Neuron (in vitro differentiated cells): ENCODE data around the gene DOK4.

Experiments used
- H2AFZ ChIP-seq: one replicate; pipeline ENCODE4 v1.6.1; 2013; ENCODE audit warnings: low read depth, mild to moderate bottlenecking, inconsistent platforms, low read length, moderate library complexity
- H3K27me3 ChIP-seq: one replicate; pipeline ENCODE4 v1.6.1; 2013; ENCODE audit warnings: low read length; ENCODE audit not compliant: insufficient read depth
- H3K36me3 ChIP-seq: one replicate; pipeline ENCODE4 v1.6.1; 2013; ENCODE audit warnings: low read length; ENCODE audit not compliant: insufficient read depth
- H3K4me1 ChIP-seq: one replicate; pipeline ENCODE4 v1.6.1; 2013; ENCODE audit warnings: low read length; ENCODE audit not compliant: insufficient read depth
- H3K4me3 ChIP-seq: 2 replicates; pipeline ENCODE4 v1.5.1; 2013; ENCODE audit warnings: mild to moderate bottlenecking, low read length, moderate library complexity
- H3K9me3 ChIP-seq: one replicate; pipeline ENCODE4 v1.6.1; 2013; ENCODE audit warnings: low read length

Gene DOK4

GRCh38 chr16:57514791-57515600 lies 28.7 kb upstream of the DOK4 start:
- no peak overlapping the region for H3K4me3 ChIP-seq
- no peaks in the 10 kb centered on the region for H3K4me1 ChIP-seq
- H2AFZ ChIP-seq, result no peak overlapping the region
- H3K9me3 ChIP-seq, result no peaks in the 10 kb centered on the region
- H3K36me3 ChIP-seq, result no peaks in the 10 kb centered on the region
- no peaks in the 10 kb centered on the region for H3K27me3 ChIP-seq

GRCh38 chr16:57514371-57514770 lies 28.1 kb upstream of the DOK4 start:
- Histone ChIP-seq H3K9me3 (no peaks in the 10 kb centered on the region), H3K27me3 (no peaks in the 10 kb centered on the region), H3K4me1 (no peaks in the 10 kb centered on the region), H2AFZ (no peak overlapping the region), H3K4me3 (no peak overlapping the region), H3K36me3 (no peaks in the 10 kb centered on the region)

DNA sequence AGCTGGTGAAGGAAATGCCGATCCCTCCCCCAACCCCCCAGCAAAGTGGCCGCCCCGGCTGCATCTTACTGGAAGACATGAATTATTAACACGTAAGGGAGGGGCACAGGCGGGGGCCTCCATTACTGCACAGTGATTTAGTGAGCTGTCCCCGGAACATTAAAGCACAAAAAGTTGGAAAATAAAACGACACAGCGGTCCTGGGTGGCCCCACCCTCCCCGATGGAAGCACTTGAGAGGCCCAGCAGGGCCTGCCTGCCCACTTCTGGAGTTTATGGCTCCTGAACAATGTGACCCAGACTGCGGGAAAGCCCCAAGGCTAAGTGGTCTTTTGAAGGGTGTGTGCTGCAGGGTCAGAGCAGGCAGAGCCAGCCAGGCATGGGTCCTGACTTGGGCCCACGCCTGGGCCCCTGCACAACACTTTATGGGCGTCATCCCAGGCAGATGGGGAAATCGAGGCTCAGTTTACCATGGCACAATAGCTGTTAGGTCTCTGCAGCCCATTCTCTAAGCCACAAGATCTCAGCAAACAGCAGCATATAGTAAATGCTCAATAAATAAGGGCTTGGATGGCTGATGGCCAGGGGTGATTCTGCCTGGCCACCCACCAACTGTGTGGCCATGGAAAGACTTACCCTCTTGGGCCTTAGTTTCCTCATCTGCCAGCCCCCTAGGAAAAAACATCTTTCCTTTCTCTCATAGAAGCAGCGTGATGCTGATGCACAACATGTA lies 27.2 kb upstream of the DOK4 start:
- H3K9me3 ChIP-seq, result no peaks in the 10 kb centered on the region
- no peaks in the 10 kb centered on the region for H3K27me3 ChIP-seq
- no peak overlapping the region for H2AFZ ChIP-seq
- no peaks in the 10 kb centered on the region for H3K36me3 ChIP-seq
- H3K4me3 ChIP-seq, result no peak overlapping the region
- no peaks in the 10 kb centered on the region for H3K4me1 ChIP-seq

DNA sequence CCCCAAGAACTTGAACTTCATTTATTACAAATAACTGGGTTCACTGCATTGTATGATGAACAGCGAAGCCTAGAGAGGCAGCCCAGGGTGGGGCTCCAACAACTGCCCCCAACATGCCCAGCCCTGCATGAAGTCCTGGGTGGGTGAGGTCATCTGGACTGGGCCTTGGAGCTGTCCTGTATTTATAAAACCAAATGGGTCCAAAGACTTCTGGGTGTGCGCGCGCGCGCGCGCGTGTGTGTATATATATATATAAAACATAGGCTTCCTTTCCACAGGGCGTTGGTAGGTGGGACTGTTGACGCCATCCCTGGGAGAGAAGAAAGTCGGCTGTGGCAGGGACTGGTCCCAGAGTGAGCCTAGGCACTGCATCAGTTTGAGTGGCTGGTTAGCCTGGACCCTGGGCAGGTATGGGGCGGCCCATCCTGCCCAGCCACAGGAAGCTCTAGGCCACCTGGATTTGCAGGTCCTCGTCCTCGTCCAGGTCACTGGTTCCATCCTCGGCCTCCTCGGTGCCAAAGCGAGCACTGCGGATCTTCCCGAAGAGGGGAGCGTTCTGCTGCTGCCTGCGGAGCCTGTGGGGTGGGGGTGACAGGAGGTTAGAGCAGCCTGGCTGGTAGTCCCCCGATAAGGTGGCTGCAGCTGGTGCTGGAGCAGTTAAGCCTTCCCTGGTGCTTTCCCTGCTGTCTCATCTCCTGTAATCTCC lies 26.2 kb upstream of the DOK4 start:
- Histone ChIP-seq H3K27me3 (no peaks in the 10 kb centered on the region), H3K9me3 (no peaks in the 10 kb centered on the region), H3K4me1 (no peaks in the 10 kb centered on the region), H3K36me3 (no peaks in the 10 kb centered on the region), H2AFZ (no peak overlapping the region), H3K4me3 (no peak overlapping the region)

DNA sequence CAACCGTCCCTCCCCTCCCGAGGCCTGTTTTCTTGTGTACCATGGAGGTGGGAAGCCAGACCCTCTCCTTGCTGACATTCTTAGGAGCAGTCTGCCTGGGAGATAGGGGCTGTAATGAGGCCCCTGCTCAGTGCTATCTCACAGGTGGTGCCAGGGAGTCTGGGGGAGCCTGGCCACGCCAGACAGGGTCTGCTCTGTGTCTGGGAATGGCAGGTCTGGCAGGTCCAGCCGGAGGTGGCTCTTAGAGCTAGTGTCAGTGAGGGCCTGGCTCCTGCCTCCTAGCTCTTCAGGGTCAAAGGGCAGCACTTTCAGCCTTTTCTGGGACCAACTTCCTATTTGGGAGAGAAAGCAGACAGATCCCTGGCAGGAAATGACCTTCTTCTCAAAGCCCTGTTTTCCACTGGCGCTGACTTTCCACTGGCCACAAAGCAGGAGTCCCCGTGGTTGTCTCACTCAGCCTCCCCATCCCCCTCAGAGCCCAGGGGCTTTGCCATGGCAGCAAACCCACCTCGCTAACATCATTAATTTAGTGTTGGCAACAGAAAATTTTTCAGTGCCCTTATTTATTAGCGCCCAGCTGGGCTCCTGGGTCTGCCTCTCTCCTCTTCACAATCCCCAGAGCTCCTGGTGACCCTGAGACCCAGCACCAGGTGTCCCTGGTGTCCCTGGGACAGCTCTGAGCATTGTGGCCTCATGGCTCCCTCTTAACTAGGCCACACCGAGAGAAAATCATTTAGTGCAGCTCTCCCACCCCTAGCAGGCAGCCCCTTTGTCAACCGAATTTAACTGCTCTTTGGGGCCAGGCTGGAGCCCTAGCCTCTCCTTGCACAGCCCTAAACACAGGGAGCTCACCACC lies 24.0 kb upstream of the DOK4 start:
- Histone ChIP-seq H3K4me1 (peaks cover 3% of the 10 kb centered on the region), H3K4me3 (no peak overlapping the region), H3K9me3 (no peaks in the 10 kb centered on the region)

DNA sequence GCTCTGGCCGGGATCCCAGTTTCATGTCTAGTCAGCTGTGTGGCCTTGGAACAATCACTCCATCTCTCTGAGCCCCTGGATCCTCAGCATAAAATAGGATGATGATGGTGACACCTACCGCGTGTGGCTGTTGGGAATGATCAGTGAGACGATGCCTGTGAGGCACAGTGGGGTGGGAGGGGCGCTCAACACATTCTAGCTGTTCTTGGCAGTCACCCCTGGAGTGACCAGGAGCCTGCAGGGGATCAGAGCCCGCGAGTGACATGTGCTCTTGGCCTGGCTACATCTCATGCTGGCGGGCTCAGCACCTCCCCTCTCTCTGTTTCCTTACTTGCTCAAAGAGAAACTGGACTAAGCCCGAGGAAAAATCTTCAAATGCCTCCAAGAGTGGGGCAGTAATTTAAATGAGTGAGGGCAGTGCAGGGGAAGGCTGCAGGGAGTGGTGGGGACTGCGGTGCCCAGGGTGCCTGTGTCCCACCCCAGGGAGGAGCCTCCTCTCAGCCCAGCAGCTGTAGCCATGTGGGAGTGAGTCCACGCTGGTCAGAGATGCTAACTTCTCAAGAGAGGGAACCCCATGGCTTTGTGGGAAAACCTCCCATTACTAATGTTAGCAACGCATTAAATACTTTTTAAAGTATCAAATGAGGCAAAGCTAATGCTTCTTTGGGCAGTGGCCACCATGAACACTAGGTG lies 23.1 kb upstream of the DOK4 start:
- H3K27me3 ChIP-seq, result peaks cover 14% of the 10 kb centered on the region
- no peak overlapping the region for H2AFZ ChIP-seq
- no peak overlapping the region for H3K4me3 ChIP-seq
- no peaks in the 10 kb centered on the region for H3K36me3 ChIP-seq
- H3K4me1 ChIP-seq, result peaks cover 3% of the 10 kb centered on the region
- no peaks in the 10 kb centered on the region for H3K9me3 ChIP-seq

More for the DNA sequence above, 24.0 kb upstream of the DOK4 start:
- Histone ChIP-seq H3K27me3 (peaks cover 11% of the 10 kb centered on the region), H2AFZ (no peak overlapping the region), H3K36me3 (no peaks in the 10 kb centered on the region)

DNA sequence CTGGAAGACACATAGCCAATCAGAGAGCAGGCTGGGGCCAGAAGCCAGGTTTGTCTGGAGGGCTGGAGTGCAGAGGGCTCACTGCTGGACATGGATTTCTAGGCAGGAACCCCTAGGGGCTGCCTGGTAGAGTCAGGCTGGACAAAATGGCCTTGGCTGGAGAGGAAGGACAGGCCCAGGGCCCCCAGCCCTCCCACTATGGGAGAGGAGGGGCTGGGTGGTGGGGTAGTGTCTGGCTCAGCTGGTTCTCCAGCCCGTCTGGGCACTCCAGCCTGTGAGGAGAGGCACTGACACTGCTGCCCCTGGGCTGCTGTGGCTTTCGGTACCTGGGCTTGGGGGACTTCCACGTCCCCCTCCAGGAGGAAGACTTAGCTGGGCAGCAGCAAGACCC lies 21.7 kb upstream of the DOK4 start:
- H3K4me3 ChIP-seq, result no peak overlapping the region
- peaks cover 23% of the 10 kb centered on the region for H3K27me3 ChIP-seq
- H3K36me3 ChIP-seq, result no peaks in the 10 kb centered on the region
- H3K9me3 ChIP-seq, result no peaks in the 10 kb centered on the region
- H2AFZ ChIP-seq, result no peak overlapping the region
- H3K4me1 ChIP-seq, result peaks cover 3% of the 10 kb centered on the region

DNA sequence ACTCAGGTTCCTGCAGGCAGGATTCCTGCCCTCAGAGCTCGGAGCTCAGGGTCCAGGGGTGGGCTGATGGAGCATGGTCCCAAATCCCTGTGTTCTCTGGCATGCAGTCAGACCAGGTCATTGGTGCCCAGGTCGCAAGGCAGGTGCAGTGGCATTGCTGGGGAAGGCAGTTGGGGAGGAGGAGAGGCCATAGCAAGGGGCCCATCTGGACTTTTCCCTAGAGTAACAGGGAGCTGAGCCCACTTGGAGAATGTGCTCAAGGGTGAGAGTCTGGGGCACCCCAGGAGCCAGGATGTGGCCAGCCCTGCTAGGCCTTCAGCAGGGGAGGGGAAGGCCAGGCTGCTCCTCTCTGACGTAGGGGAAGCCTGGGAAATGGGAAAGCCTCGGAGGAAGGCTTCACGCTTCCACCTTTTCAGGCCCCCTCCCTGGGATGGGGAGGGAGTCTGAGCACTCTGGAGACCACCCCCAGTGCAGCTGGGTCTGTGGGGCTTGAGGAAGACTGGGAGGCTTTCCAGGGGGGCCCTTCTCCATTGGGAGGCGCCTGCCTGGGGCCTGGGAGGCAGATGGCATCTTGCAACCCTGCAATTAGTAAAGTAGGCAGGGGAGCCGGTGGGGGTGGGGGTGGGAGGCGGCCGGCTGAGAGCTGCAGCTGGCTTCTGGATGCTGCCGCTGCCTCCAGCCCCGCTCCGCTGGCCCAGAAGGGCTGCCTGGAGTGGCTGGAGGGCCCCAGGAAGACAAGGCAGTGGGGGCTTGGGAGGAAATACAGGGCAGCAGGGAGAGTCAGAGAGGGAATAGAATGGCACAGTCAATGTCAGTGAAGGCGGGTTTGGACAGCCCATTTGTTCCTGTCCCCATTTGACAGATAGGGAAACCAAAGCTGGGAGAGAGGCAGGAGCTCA lies 21.1 kb upstream of the DOK4 start:
- Histone ChIP-seq H3K4me3 (no peak overlapping the region), H3K4me1 (peaks cover 3% of the 10 kb centered on the region), H3K9me3 (no peaks in the 10 kb centered on the region), H2AFZ (no peak overlapping the region), H3K36me3 (no peaks in the 10 kb centered on the region), H3K27me3 (peaks cover 26% of the 10 kb centered on the region)

GRCh38 chr16:57505169-57505568 lies 18.9 kb upstream of the DOK4 start:
- no peaks in the 10 kb centered on the region for H3K36me3 ChIP-seq
- H3K27me3 ChIP-seq, result peaks cover 30% of the 10 kb centered on the region
- H3K4me1 ChIP-seq, result peaks cover 3% of the 10 kb centered on the region
- no peak overlapping the region for H3K4me3 ChIP-seq
- H3K9me3 ChIP-seq, result no peaks in the 10 kb centered on the region
- no peak overlapping the region for H2AFZ ChIP-seq

GRCh38 chr16:57504491-57504890 lies 18.2 kb upstream of the DOK4 start:
- Histone ChIP-seq H3K36me3 (no peaks in the 10 kb centered on the region), H3K4me3 (no peak overlapping the region), H3K4me1 (peaks cover 3% of the 10 kb centered on the region), H3K27me3 (peaks cover 30% of the 10 kb centered on the region), H3K9me3 (no peaks in the 10 kb centered on the region), H2AFZ (no peak overlapping the region)

DNA sequence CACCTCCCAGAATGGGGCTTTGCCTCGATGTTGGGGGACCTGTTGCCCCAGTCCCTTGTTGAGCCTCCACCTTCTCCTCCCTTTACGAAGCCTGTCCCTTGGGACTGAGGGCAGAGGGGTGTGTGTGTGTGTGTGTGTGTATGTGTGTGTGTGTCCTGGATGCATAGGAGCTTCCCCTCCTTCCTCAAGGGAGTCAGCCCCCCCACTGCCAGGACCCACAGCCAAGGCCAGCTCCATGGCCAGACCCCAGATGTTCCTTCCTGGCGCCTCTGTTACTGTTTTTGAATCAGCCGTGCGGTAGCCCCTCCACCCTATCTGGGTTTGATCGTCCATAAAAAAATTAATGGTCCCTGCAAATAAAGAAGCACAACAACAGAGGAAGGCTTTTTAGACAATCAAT lies 17.7 kb upstream of the DOK4 start:
- no peaks in the 10 kb centered on the region for H3K9me3 ChIP-seq
- H3K4me3 ChIP-seq, result no peak overlapping the region
- H2AFZ ChIP-seq, result no peak overlapping the region
- H3K4me1 ChIP-seq, result peaks cover 3% of the 10 kb centered on the region
- H3K27me3 ChIP-seq, result peaks cover 33% of the 10 kb centered on the region
- no peaks in the 10 kb centered on the region for H3K36me3 ChIP-seq
